K562 (cell line): Measurements from ENCODE around the gene PTGES3. TPM values are rescaled to one million over a fixed set of nuclear protein-coding genes. Genes with fewer than 3 reads are reported as not detected.

Experiments used
- ATAC-seq: fragments of 200-7000 bp; cut with Tn5 transposase; 3 replicates; pipeline ENCODE4 v1.9.1; 2020; ENCODE audit warnings: moderate library complexity
- BruUV-seq: library from RNA; stranded (reverse); fragments of 400-500 nt; replicated peaks from 2 replicates; lab custom pipeline; 2021; lab: Mats Ljungman, UMichigan
- CTCF ChIA-PET: fragments of 300-600 bp; formaldehyde crosslinking; extraction: SDS; loops from one replicate; lab custom pipeline; 2021; ENCODE audit warnings: low intra/inter-chr PET ratio; lab: Yijun Ruan, JAX
- POLR2A ChIA-PET: fragments of 300-600, 350-650 bp; sonication (Branson Sonifier 250); formaldehyde crosslinking; extraction: SDS; loops from one replicate; lab custom pipeline; 2021; ENCODE audit warnings: antibody characterized with exemption, inconsistent platforms; lab: Yijun Ruan, JAX
- DNase-seq, 4 experiments: peaks; one replicate each; pipeline versions ENCODE4 v3.0.0 to v3.0.0-alpha.2; 2011 to 2018; ENCODE audit warnings: low spot score in 3 of 4, mixed read lengths in 3 of 4; ENCODE audit errors: extremely low read depth in 1 of 4
- FAIRE-seq: peaks from 2 replicates; lab custom pipeline; 2011; peaks lifted over from hg19 to GRCh38; lab: Jason Lieb, UNC
- H2AFZ ChIP-seq: 2 replicates; pipeline ENCODE4 v1.6.0; 2011; ENCODE audit warnings: low read depth, low read length, control low read depth, inconsistent platforms
- H3K27ac ChIP-seq: fragments of 200-600 bp; 3 replicates; pipeline ENCODE4 v1.8.0; 2011; ENCODE audit warnings: low read depth, mild to moderate bottlenecking, control low read depth, inconsistent platforms, low read length, moderate library complexity, mixed read lengths; ENCODE audit errors: extremely low read depth
- H3K27me3 ChIP-seq, 2 experiments: fragments of 300-600 bp in 1 of 2; 2 replicates in 1 of 2; 3 replicates in 1 of 2; pipeline versions ENCODE4 v1.6.0 to v1.8.0; 2011; ENCODE audit warnings: inconsistent platforms in 2 of 2, low read length in 2 of 2, mild to moderate bottlenecking in 1 of 2, mixed read lengths in 1 of 2, moderate library complexity in 1 of 2; ENCODE audit not compliant: control insufficient read depth in 2 of 2, insufficient read depth in 2 of 2
- H3K36me3 ChIP-seq: fragments of 300-600 bp; 3 replicates; pipeline ENCODE4 v1.8.0; 2011; ENCODE audit warnings: mild to moderate bottlenecking, low read length, inconsistent platforms; ENCODE audit not compliant: control insufficient read depth, insufficient read depth
- H3K4me1 ChIP-seq, 2 experiments: fragments of 200-600 bp in 1 of 2; replicated peaks in 1 of 2; 2 replicates in 1 of 2; 3 replicates in 1 of 2; pipeline versions ENCODE4 v1.5.1 to v1.8.0; 2011; ENCODE audit warnings: inconsistent platforms in 2 of 2, low read length in 2 of 2, mild to moderate bottlenecking in 1 of 2, mixed read lengths in 1 of 2, moderate library complexity in 1 of 2; ENCODE audit not compliant: control insufficient read depth in 2 of 2, insufficient read depth in 2 of 2
- H3K4me2 ChIP-seq: 2 replicates; pipeline ENCODE4 v1.6.1; 2011; ENCODE audit warnings: low read length, control low read depth, inconsistent platforms, mixed read lengths; ENCODE audit not compliant: insufficient read depth
- H3K4me3 ChIP-seq: fragments of 200-600 bp; sonication (generic), shearing (Covaris generic); 2 replicates; pipeline ENCODE4 v1.5.1; 2016; ENCODE audit warnings: control low read depth, inconsistent platforms
- H3K79me2 ChIP-seq: fragments of 200-600 bp; 3 replicates; pipeline ENCODE4 v1.8.0; 2011; ENCODE audit warnings: low read length, inconsistent platforms; ENCODE audit not compliant: control insufficient read depth, insufficient read depth
- H3K9ac ChIP-seq, 2 experiments: 2 replicates each; pipeline versions ENCODE4 v1.6.0 to v1.6.1; 2011; ENCODE audit warnings: low read depth in 2 of 2, low read length in 2 of 2, control low read depth in 1 of 2, inconsistent platforms in 1 of 2, mild to moderate bottlenecking in 1 of 2, mixed read lengths in 1 of 2; ENCODE audit not compliant: insufficient read depth in 1 of 2
- H3K9me1 ChIP-seq: one replicate; pipeline ENCODE4 v1.6.0; 2011; ENCODE audit warnings: inconsistent platforms, mild to moderate bottlenecking, low read length, moderate library complexity; ENCODE audit not compliant: control insufficient read depth, insufficient read depth
- H3K9me3 ChIP-seq: replicated peaks from 2 replicates; pipeline ENCODE4 v1.5.1; 2011; ENCODE audit warnings: low read depth, low read length, inconsistent platforms; ENCODE audit not compliant: control insufficient read depth, insufficient read depth
- H4K20me1 ChIP-seq: replicated peaks from 2 replicates; pipeline ENCODE4 v1.6.1; 2011; ENCODE audit warnings: low read length, inconsistent platforms, mixed read lengths; ENCODE audit not compliant: control insufficient read depth, insufficient read depth
- ARHGAP35 ChIP-seq: fragments of 450-650 bp; IDR thresholded peaks from 2 replicates; pipeline ENCODE4 v1.6.1; 2018; ENCODE audit not compliant: partially characterized antibody
- BRD4 ChIP-seq: fragments of 200-600 bp; sonication (generic); IDR thresholded peaks from 2 replicates; pipeline ENCODE4 v1.6.1; 2017; ENCODE audit warnings: inconsistent platforms
- BRD9 ChIP-seq: fragments of 450-650 bp; IDR thresholded peaks from 2 replicates; pipeline ENCODE4 v1.6.1; 2018; ENCODE audit warnings: low read depth; ENCODE audit not compliant: partially characterized antibody
- CEBPG ChIP-seq, 3 experiments: fragments of 200-800 bp in 1 of 3; sonication (Bioruptor generic) in 1 of 3; sonication (generic) in 1 of 3; formaldehyde crosslinking in 1 of 3; IDR thresholded peaks in 2 of 3; conservative IDR thresholded peaks in 1 of 3; 2 replicates each; pipeline versions ENCODE4 v1.6.1 to v1.8.0; 2016 to 2022; ENCODE audit warnings: missing compliant biosample characterization in 2 of 3, missing genetic modification characterization in 2 of 3, mild to moderate bottlenecking in 1 of 3, missing genetic modification reagents in 1 of 3
- FOXA3 ChIP-seq, 2 experiments: fragments of 450-650 bp in 1 of 2; sonication (generic) in 1 of 2; formaldehyde crosslinking; IDR thresholded peaks in 1 of 2; conservative IDR thresholded peaks in 1 of 2; 2 replicates each; pipeline versions ENCODE4 v1.4.0 to v1.8.0; 2020 to 2022; ENCODE audit warnings: mild to moderate bottlenecking in 2 of 2, missing genetic modification reagents in 1 of 2
- GTF2A2 ChIP-seq: IDR thresholded peaks from 2 replicates; pipeline ENCODE4 v1.6.1; 2016; ENCODE audit warnings: mild to moderate bottlenecking, missing genetic modification characterization, missing compliant biosample characterization
- GTF2F1 ChIP-seq: IDR thresholded peaks from 2 replicates; pipeline ENCODE4 v1.6.1; 2011; ENCODE audit warnings: low read depth, low read length, improper control_type of control experiment
- NR2C1 ChIP-seq, 2 experiments: fragments of 450-650 bp; IDR thresholded peaks; 2 replicates each; pipeline ENCODE4 v1.6.1; 2017; ENCODE audit warnings: mild to moderate bottlenecking in 2 of 2, antibody characterized with exemption in 1 of 2, inconsistent platforms in 1 of 2, missing compliant biosample characterization in 1 of 2, missing genetic modification characterization in 1 of 2
- RAD51 ChIP-seq: fragments of 450-650 bp; IDR thresholded peaks from 2 replicates; pipeline ENCODE4 v1.7.1; 2016; ENCODE audit warnings: low read depth, mild to moderate bottlenecking, borderline replicate concordance
- RBM15 ChIP-seq: fragments of 200-400 bp; formaldehyde crosslinking; IDR thresholded peaks from 2 replicates; pipeline ENCODE4 v1.6.1; 2018; ENCODE audit warnings: mild to moderate bottlenecking, low read length, moderate library complexity; ENCODE audit not compliant: insufficient read depth
- SMAD4 ChIP-seq: fragments of 250-450 bp; sonication (Bioruptor Pico); conservative IDR thresholded peaks from 2 replicates; pipeline ENCODE4 v1.8.0; 2021; ENCODE audit warnings: inconsistent platforms, mild to moderate bottlenecking, moderate library complexity
- SMC3 ChIP-seq: conservative IDR thresholded peaks from 2 replicates; pipeline ENCODE4 v1.6.1; 2011; ENCODE audit warnings: low read depth, low read length, improper control_type of control experiment; ENCODE audit not compliant: insufficient read depth
- SNIP1 ChIP-seq: fragments of 450-650 bp; IDR thresholded peaks from 2 replicates; pipeline ENCODE4 v1.7.1; 2017; ENCODE audit warnings: low read depth, mild to moderate bottlenecking
- XRCC3 ChIP-seq: fragments of 450-650 bp; IDR thresholded peaks from 2 replicates; pipeline ENCODE4 v1.6.1; 2017; ENCODE audit warnings: mild to moderate bottlenecking, moderate library complexity
- ZMIZ1 ChIP-seq, 2 experiments: fragments of 150-350 bp in 1 of 2; IDR thresholded peaks; 2 replicates each; pipeline ENCODE4 v1.6.1; 2012 to 2016; ENCODE audit warnings: low read depth in 2 of 2, low read length in 2 of 2, mild to moderate bottlenecking in 1 of 2, moderate library complexity in 1 of 2
- ZNF263 ChIP-seq: sonication (generic); formaldehyde crosslinking; IDR thresholded peaks from 2 replicates; pipeline ENCODE4 v1.8.0; 2022; ENCODE audit warnings: mild to moderate bottlenecking, missing genetic modification reagents, borderline replicate concordance
- WGBS: fragments of 100-300 bp; shearing (Covaris generic); methylation state at CpG from one replicate; pipeline ENCODE4 v1.1.6; 2016; ENCODE audit warnings: low coverage, mixed read lengths; ENCODE audit not compliant: insufficient coverage; ENCODE audit errors: missing lambda C conversion rate; 5-methylcytosine and 5-hydroxymethylcytosine counted together
- in situ Hi-C: fragments of 300-500 bp; cut with MboI; formaldehyde crosslinking; loops from 4 replicates; pipeline ENCODE4 v1.15.0; 2018; ENCODE audit warnings: inconsistent platforms, mixed read lengths
- intact Hi-C: fragments of 100-400 bp; cut with micrococcal nuclease; formaldehyde crosslinking; loops from 2 replicates; pipeline ENCODE4 v1.14.2; 2022
- polyA plus RNA-seq, 8 experiments: library from polyadenylated mRNA; depleted of rRNA in 4 of 8; stranded (reverse) in 5 of 8; unstranded in 3 of 8; fragments of >200 nt; fragmentation: Nextera tagmentation in 2 of 8; fragmentation: Illumina TruSeq in 1 of 8; extraction: Ambion mirVana in 2 of 8; extraction: Trizol in 1 of 8; gene quantifications; 2 replicates each; pipeline versions ENCODE4 v1.2.1 to v1.2.3, GENCODE V29; 2011 to 2014; ENCODE audit warnings: inconsistent platforms in 1 of 8, missing spikeins in 1 of 8
- total RNA-seq, 7 experiments: library from RNA; depleted of rRNA in 6 of 7; stranded (reverse); fragments of >200 nt in 6 of 7; fragmentation: Illumina TruSeq in 2 of 7; extraction: Trizol in 2 of 7; gene quantifications; 2 replicates each; pipeline versions ENCODE4 v1.2.1 to v1.2.3, GENCODE V29; 2011 to 2021; ENCODE audit warnings: low replicate concordance in 1 of 7

PTGES3 gene
- total and polyA plus RNA-seq, 9 of the 15 experiments (the other 6 are each of a cell fraction or from before 2014, with no cell fraction given): 163 to 501 (median 213) TPM

- Histone ChIP-seq H3K27ac (peak overlapping the region; percentile 89), H3K36me3 (peaks cover 39% of the 10 kb centered on the region), H3K9ac (peak overlapping the region; percentile 90 to 96), H3K27me3 (no peaks in the 10 kb centered on the region), H3K9me3 (no peaks in the 10 kb centered on the region), H3K79me2 (peaks cover 96% of the 10 kb centered on the region), H3K4me1 (peaks cover 34 to 42% of the 10 kb centered on the region in 2 experiments), H3K4me2 (peak overlapping the region; percentile 98), H3K9me1 (peaks cover 2% of the 10 kb centered on the region), H3K4me3 (peak overlapping the region; percentile 100), H4K20me1 (0 out of 2 replicates have a peak, but pooled peaks cover 9% of the 10 kb centered on the region), H2AFZ (peak overlapping the region; percentile 59)
- WGBS: 0% methylated on average over 24 of the region's 46 CpGs
- in situ Hi-C loops: no loop called here
- intact Hi-C loops: loop anchor here (10.0 kb wide), 3 partner anchors 265 to 455 kb away; partner anchors contain the start of genes APOF, NAB2, STAT2 and ZBTB39
- no TSS peak for BruUV-seq
- ChIA-PET POLR2A (interaction anchor here (0.6 to 1.5 kb wide), 3 partner anchors 11 to 19 kb away, joined by 3 to 4 read pairs (median 3); no protein-coding TSS in a partner anchor), CTCF (interaction anchor here (0.6 kb wide), 1 partner anchor 496 kb away, joined by 4 read pairs; no protein-coding TSS in a partner anchor)
- ATAC-seq (peak; percentile 53), FAIRE-seq (no peak), DNase-seq (peak; percentile 45 to 64 (median 60))
- no peak for TF ChIP-seq ZNF263 (CRISPR knock-in tag)
- no peak for TF ChIP-seq CEBPG (CRISPR knock-in tag; IDR thresholded peaks at IDR 0.05)
- no peak for TF ChIP-seq CEBPG (tag; conservative IDR thresholded peaks at IDR 0.05 in 1 of 2, IDR thresholded peaks at IDR 0.05 in 1 of 2)
- no peak for TF ChIP-seq ZMIZ1 (IDR thresholded peaks at IDR 0.05; ENCODE audit: low read depth in 2 of 2, low read length in 2 of 2)
- no peak for TF ChIP-seq XRCC3
- no peak for TF ChIP-seq FOXA3 (CRISPR knock-in tag; conservative IDR thresholded peaks at IDR 0.05 in 1 of 2, IDR thresholded peaks at IDR 0.05 in 1 of 2)
- TF ChIP-seq BRD9: no peak
- no peak for TF ChIP-seq ARHGAP35
- TF ChIP-seq NR2C1 (IDR thresholded peaks at IDR 0.05): no peak
- no peak for TF ChIP-seq NR2C1 (tag; IDR thresholded peaks at IDR 0.05)
- no peak for TF ChIP-seq GTF2A2 (tag)
- no peak for TF ChIP-seq GTF2F1
- no peak for TF ChIP-seq RBM15
- TF ChIP-seq SMAD4 (CRISPR knock-in tag): no peak
- TF ChIP-seq RAD51: no peak
- TF ChIP-seq SNIP1: no peak
- no peak for TF ChIP-seq BRD4
- no peak for TF ChIP-seq SMC3
Measured at GRCh38 chr12:56629459-56630179, 58.5 kb downstream of the PTGES3 start.
